Epithelial cell of proximal tubule (primary cell): ENCODE data around the gene STON2. TPM values are rescaled to one million over a fixed set of nuclear protein-coding genes. Genes with fewer than 3 reads are reported as not detected.

Experiments used
- DNase-seq: peaks from one replicate; pipeline ENCODE4 v3.0.0-alpha.2; 2011; ENCODE audit warnings: low read depth
- H3K4me3 ChIP-seq: 2 replicates; pipeline ENCODE4 v1.5.1; 2011; ENCODE audit warnings: low read depth, mild to moderate bottlenecking, low read length
- total RNA-seq: library from RNA; depleted of rRNA; stranded (reverse); fragments of >200 nt; gene quantifications from 2 replicates; pipeline ENCODE4 v1.2.3, GENCODE V29; 2015
- TF ChIP-seq, protein P1 (sequence below): conservative IDR thresholded peaks from 2 replicates; pipeline ENCODE4 v1.5.1; 2012; ENCODE audit warnings: low read depth, mild to moderate bottlenecking, low read length

The STON2 gene
- total RNA-seq, 1 donor from 2014 or later, result 6.8 TPM

DNA sequence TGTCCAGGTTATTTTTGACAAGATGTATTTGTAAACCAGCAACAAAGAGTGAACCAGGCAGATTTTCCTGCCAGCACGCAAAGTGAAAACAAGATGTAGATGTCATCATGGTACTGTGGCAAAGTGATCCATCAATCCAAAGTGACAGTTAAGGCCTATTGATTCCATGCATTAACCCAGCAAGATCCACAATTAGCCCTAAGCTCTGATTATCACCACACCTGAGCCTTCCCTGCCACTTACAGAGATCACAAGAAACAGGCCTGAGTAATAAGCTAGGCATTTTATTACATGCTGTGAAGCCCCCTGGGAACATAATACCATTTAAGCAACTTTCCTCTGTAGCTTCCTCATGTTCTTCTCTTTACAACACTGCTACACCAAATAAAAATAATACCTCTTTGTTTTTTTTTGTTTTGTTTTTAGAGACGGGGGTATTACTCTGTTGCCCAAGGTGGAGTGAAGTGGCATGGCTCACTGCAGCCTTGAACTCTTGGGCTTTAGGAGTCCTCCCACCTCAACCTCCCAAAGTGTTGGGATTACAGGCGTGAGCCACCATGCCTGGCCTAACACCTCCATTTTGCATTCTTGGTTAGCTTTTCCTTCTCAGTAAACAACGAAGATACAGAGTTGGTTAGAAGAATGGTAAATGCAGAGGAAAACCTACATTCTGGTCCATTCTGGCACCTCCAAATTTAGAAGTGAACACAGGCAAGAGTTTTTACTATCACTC, 85.5 kb downstream of the STON2 start:
- TF ChIP-seq, protein P1, sequence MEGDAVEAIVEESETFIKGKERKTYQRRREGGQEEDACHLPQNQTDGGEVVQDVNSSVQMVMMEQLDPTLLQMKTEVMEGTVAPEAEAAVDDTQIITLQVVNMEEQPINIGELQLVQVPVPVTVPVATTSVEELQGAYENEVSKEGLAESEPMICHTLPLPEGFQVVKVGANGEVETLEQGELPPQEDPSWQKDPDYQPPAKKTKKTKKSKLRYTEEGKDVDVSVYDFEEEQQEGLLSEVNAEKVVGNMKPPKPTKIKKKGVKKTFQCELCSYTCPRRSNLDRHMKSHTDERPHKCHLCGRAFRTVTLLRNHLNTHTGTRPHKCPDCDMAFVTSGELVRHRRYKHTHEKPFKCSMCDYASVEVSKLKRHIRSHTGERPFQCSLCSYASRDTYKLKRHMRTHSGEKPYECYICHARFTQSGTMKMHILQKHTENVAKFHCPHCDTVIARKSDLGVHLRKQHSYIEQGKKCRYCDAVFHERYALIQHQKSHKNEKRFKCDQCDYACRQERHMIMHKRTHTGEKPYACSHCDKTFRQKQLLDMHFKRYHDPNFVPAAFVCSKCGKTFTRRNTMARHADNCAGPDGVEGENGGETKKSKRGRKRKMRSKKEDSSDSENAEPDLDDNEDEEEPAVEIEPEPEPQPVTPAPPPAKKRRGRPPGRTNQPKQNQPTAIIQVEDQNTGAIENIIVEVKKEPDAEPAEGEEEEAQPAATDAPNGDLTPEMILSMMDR, result no peak
- H3K4me3 ChIP-seq, result no peak overlapping the region
- no peak for DNase-seq

DNA sequence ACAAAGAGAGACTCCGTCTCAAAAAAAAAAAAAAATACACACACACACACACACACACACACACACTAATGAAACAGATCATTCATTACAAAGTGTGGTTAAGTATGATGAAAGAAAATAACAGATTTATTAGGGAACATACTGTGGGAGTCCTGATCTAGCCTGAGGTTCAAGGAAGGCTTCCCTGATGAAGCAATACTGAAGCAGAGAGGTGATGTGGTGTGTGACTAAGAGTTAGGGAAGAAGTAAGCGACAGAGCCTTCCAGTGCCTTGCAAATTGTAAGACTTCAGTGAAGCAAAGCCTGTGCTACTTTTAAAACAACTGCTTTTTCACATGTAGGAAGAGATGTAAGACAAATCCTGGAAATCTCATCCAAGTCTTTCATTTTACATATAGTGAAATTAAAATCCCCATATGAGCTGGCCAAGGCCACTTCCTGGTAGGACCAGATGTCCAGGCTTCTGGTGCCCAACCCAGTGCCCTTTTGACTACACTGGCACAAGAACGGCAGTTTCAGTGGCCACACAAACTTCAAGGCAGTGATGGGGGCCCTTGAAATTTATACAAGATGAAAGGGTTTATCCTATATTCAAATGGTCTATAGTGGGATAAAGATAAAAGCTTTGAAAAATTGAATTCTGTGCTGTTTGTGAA, 86.2 kb downstream of the STON2 start:
- peak; percentile 40 for DNase-seq
- H3K4me3 ChIP-seq, result no peak overlapping the region
- TF ChIP-seq, protein P1, result no peak

DNA sequence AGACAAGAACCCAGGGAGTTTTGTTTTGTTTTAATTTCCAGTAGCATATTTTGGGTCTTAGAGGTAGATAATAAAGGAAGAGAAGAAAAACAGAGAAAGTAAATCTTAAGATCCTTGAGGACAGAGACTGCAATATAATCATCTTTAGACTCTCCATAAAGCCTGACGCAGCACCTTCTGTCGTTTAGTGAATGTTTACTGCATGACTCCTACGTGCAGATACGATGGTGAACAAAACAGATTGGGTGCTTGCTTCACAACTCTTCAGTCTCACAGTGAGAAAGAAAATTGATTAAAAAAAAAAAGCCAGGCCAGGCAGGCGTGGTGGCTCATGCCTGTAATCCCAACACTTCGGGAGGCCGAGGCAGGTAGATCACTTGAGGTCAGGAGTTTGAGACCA, 86.9 kb downstream of the STON2 start:
- no peak for DNase-seq
- TF ChIP-seq, protein P1, result no peak
- no peak overlapping the region for H3K4me3 ChIP-seq

DNA sequence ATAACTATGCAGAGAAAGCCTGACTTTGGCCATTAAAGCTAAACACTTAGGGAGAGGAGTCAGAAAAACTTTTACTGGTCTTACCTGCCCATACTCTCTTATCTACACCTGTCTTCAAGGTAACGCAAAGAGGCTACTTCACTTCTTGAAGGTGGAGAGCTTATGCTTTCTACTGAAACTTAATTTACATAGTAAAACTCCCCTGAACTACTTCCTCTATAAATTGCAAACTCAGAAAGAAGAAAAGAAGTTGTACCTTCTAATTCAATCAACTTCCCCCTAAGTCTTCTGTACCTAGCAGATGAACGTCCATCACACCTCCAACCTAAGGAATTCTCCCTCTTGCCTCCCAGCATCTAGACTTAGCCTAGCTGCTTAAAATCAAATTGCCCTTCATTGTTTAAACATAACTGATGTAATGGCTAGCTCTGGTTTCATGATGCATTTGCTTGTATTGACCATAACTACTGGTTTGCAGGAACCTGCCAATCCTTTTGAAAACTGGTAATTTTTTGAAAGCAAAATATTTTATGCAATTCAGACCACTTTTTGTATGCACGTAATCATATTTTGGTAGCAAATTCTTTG, 87.7 kb downstream of the STON2 start:
- no peak for DNase-seq
- no peak overlapping the region for H3K4me3 ChIP-seq
- TF ChIP-seq, protein P1, result no peak

DNA sequence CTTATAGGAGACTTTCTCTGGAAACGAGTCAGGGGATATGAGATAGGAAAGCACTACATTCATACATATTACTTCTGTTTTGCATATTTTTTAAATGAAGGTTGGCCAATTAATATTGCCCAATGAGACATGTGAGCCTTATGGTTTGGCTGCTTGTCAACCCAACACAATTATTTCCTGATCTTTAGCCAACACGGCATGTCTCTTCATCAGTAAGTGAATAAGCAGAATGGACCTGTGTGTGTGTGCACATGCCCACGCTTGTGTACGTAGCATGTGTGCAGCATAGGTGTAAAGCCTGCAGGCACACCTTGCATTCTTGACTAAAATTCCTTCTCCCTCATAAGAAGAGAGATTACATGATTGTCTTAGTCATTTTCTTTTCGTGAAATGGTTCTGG, 88.3 kb downstream of the STON2 start:
- TF ChIP-seq, protein P1, result no peak
- no peak overlapping the region for H3K4me3 ChIP-seq
- no peak for DNase-seq

DNA sequence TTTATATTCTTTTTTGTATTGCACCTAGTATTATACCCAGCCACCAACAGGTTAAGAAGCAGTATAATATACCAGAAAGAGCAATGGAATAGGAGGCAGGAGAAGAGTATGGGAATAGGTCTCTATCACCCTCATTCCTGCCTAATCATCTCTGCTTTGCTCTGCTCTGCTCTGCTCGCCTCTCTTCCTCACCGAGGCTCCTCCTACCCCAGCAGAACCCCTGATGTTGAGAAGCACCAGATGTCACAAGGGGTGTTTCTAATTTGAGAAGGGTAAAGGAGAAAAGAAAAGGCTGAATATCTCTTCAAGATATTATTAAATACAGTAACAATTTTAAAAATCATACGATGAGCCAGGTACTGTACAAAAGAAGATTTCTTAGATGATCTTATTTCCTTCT, 89.0 kb downstream of the STON2 start:
- no peak for DNase-seq
- no peak overlapping the region for H3K4me3 ChIP-seq
- TF ChIP-seq, protein P1, result no peak

DNA sequence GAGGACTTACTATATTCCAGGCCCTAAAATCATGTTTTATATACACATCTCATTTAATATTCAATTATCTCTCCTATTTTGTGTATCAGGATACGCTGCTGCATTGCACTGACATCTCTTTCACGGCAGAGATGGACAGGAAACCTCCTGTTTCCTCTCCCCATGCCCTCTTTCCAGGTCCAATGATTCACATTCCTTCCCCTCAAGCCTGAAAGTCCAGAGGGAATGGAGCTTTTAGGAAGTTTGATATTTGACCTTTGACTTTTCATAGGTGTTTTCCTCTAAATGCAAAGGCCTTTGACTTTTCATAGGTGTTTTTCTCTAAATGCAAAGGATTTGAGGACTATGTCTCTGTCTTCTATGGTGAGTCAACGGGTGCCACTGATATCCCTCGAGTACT, 89.5 kb downstream of the STON2 start:
- TF ChIP-seq, protein P1, result no peak
- no peak overlapping the region for H3K4me3 ChIP-seq
- DNase-seq, result no peak
